Measurements from ENCODE around the gene KIF21B. TPM values are rescaled to one million over a fixed set of nuclear protein-coding genes. Genes with fewer than 3 reads are reported as not detected.

Gene KIF21B
- total RNA-seq, 1 experiment from 2014 or later, result 0.66 TPM

- Histone ChIP-seq H2AFZ (ENCODE audit: low read length) (no peak overlapping the region), H3K27ac (ENCODE audit: low read length) (no peak overlapping the region), H3K27me3 (ENCODE audit: low read length) (peaks cover 47% of the 10 kb centered on the region), H3K9me3 (ENCODE audit: low read length) (no peaks in the 10 kb centered on the region), H3K36me3 (ENCODE audit: low read depth, low read length) (no peaks in the 10 kb centered on the region), H3K79me2 (ENCODE audit: low read length) (no peaks in the 10 kb centered on the region), H3K4me3 (ENCODE audit: low read length) (no peak overlapping the region), H3K4me1 (ENCODE audit: insufficient read depth, low read length) (no peaks in the 10 kb centered on the region), H3K9me2 (replicated peaks; ENCODE audit: low read length) (no peaks in the 10 kb centered on the region), H3K9ac (ENCODE audit: low read length) (no peak overlapping the region), H4K20me1 (ENCODE audit: low read length) (no peaks in the 10 kb centered on the region), H3K4me2 (ENCODE audit: low read length) (no peak overlapping the region), H3F3A (ENCODE audit: low read length, unreplicated experiment) (no peaks in the 10 kb centered on the region)
- DNase-seq, result no peak
- POLR2A ChIA-PET (ENCODE audit: unreplicated experiment), result no interaction called here
- ATAC-seq, result no peak
- CTCF ChIA-PET, result interaction anchor here (0.6 kb wide), 1 partner anchor 241 kb away, joined by 3 read pairs; no protein-coding TSS in a partner anchor
- no TSS peak for BruUV-seq (replicated peaks)
- TF ChIP-seq CTCF (conservative IDR thresholded peaks at IDR 0.05; ENCODE audit: low read depth, low read length), result no peak
- no peak for TF ChIP-seq EZH2phosphoT487 (IDR thresholded peaks at IDR 0.05; ENCODE audit: borderline replicate concordance, low read length)
- TF ChIP-seq EZH2 (IDR thresholded peaks at IDR 0.05; ENCODE audit: low read length, unreplicated experiment), result no peak
- intact Hi-C loops (cut with micrococcal nuclease), result no loop called here
Observed at GRCh38 chr1:200988693-200989092, 34.8 kb downstream of the KIF21B start.

- no peaks in the 10 kb centered on the region for H3K9me3 ChIP-seq (ENCODE audit: low read length)
- no peak for ATAC-seq
- H3K4me3 ChIP-seq (ENCODE audit: low read length), result no peak overlapping the region
- CTCF ChIA-PET, result no interaction called here
- no peaks in the 10 kb centered on the region for H3K4me1 ChIP-seq (ENCODE audit: insufficient read depth, low read length)
- TF ChIP-seq EZH2 (IDR thresholded peaks at IDR 0.05; ENCODE audit: low read length, unreplicated experiment) (no peak), EZH2phosphoT487 (IDR thresholded peaks at IDR 0.05; ENCODE audit: borderline replicate concordance, low read length) (no peak), CTCF (conservative IDR thresholded peaks at IDR 0.05; ENCODE audit: low read depth, low read length) (no peak)
- no peak overlapping the region for H2AFZ ChIP-seq (ENCODE audit: low read length)
- H3K27me3 ChIP-seq (ENCODE audit: low read length), result peaks cover 33% of the 10 kb centered on the region
- H3K27ac ChIP-seq (ENCODE audit: low read length), result no peak overlapping the region
- no peaks in the 10 kb centered on the region for H3F3A ChIP-seq (ENCODE audit: low read length, unreplicated experiment)
- no peaks in the 10 kb centered on the region for H3K79me2 ChIP-seq (ENCODE audit: low read length)
- no peaks in the 10 kb centered on the region for H3K36me3 ChIP-seq (ENCODE audit: low read depth, low read length)
- intact Hi-C loops (cut with micrococcal nuclease), result no loop called here
- H3K4me2 ChIP-seq (ENCODE audit: low read length), result no peak overlapping the region
- POLR2A ChIA-PET (ENCODE audit: unreplicated experiment), result interaction anchor here (0.7 kb wide), 1 partner anchor 603 kb away, joined by 3 read pairs; no protein-coding TSS in a partner anchor
- BruUV-seq (replicated peaks), result no TSS peak
- DNase-seq, result no peak
- H3K9me2 ChIP-seq (replicated peaks; ENCODE audit: low read length), result no peaks in the 10 kb centered on the region
- no peaks in the 10 kb centered on the region for H4K20me1 ChIP-seq (ENCODE audit: low read length)
- H3K9ac ChIP-seq (ENCODE audit: low read length), result no peak overlapping the region
Observed at GRCh38 chr1:200985481-200985880, 38.0 kb downstream of the KIF21B start.

GRCh38 chr1:200983035-200983561 lies 40.4 kb downstream of the KIF21B start:
- H3K9ac ChIP-seq (ENCODE audit: low read length), result no peak overlapping the region
- no peaks in the 10 kb centered on the region for H3F3A ChIP-seq (ENCODE audit: low read length, unreplicated experiment)
- H3K9me3 ChIP-seq (ENCODE audit: low read length), result no peaks in the 10 kb centered on the region
- ChIA-PET CTCF (no interaction called here), POLR2A (ENCODE audit: unreplicated experiment) (no interaction called here)
- no peaks in the 10 kb centered on the region for H3K79me2 ChIP-seq (ENCODE audit: low read length)
- H3K4me3 ChIP-seq (ENCODE audit: low read length), result no peak overlapping the region
- ATAC-seq, result no peak
- H3K27ac ChIP-seq (ENCODE audit: low read length), result no peak overlapping the region
- H4K20me1 ChIP-seq (ENCODE audit: low read length), result no peaks in the 10 kb centered on the region
- DNase-seq, result no peak
- H3K27me3 ChIP-seq (ENCODE audit: low read length), result peaks cover 15% of the 10 kb centered on the region
- intact Hi-C loops (cut with micrococcal nuclease), result no loop called here
- H3K36me3 ChIP-seq (ENCODE audit: low read depth, low read length), result no peaks in the 10 kb centered on the region
- no peak overlapping the region for H3K4me2 ChIP-seq (ENCODE audit: low read length)
- no peaks in the 10 kb centered on the region for H3K9me2 ChIP-seq (replicated peaks; ENCODE audit: low read length)
- H2AFZ ChIP-seq (ENCODE audit: low read length), result no peak overlapping the region
- TF ChIP-seq EZH2 (IDR thresholded peaks at IDR 0.05; ENCODE audit: low read length, unreplicated experiment), result no peak
- no peak for TF ChIP-seq CTCF (conservative IDR thresholded peaks at IDR 0.05; ENCODE audit: low read depth, low read length)
- no peak for TF ChIP-seq EZH2phosphoT487 (IDR thresholded peaks at IDR 0.05; ENCODE audit: borderline replicate concordance, low read length)
- no TSS peak for BruUV-seq (replicated peaks)
- H3K4me1 ChIP-seq (ENCODE audit: insufficient read depth, low read length), result no peaks in the 10 kb centered on the region

Measured in PC-3 (cell line).